HL-60 (cell line): ENCODE results near the gene OR14J1.

Experiments
- DNase-seq, 2 experiments: peaks; one replicate each; pipeline ENCODE4 v3.0.0-alpha.2; 2010 to 2020; ENCODE audit warnings: low read depth in 1 of 2, low spot score in 1 of 2
- H3K27ac ChIP-seq: fragments of 250-450 bp; sonication (Bioruptor Pico); replicated peaks from 2 replicates; pipeline ENCODE4 v1.5.1; 2020; ENCODE audit warnings: mild to moderate bottlenecking, moderate library complexity
- H3K27me3 ChIP-seq: fragments of 250-450 bp; sonication (Bioruptor Pico); 2 replicates; pipeline ENCODE4 v1.5.1; 2021; ENCODE audit warnings: mild to moderate bottlenecking, moderate library complexity; ENCODE audit not compliant: insufficient read depth, poor library complexity, severe bottlenecking
- H3K4me3 ChIP-seq: replicated peaks from 2 replicates; pipeline ENCODE4 v1.5.1; 2011; ENCODE audit warnings: mild to moderate bottlenecking, control low read depth, low read length; ENCODE audit not compliant: insufficient read depth
- CTCF ChIP-seq: IDR thresholded peaks from one replicate; pipeline ENCODE4 v1.5.1; 2011; ENCODE audit warnings: low read length, control low read depth, inconsistent platforms; ENCODE audit not compliant: insufficient read depth
- GABPA ChIP-seq: IDR thresholded peaks from 2 replicates; pipeline ENCODE4 v1.6.1; 2012; ENCODE audit warnings: low read depth
- POLR2AphosphoS5 ChIP-seq: IDR thresholded peaks from 2 replicates; pipeline ENCODE4 v1.6.1; 2012; ENCODE audit warnings: low read depth
- SPI1 ChIP-seq: IDR thresholded peaks from 2 replicates; pipeline ENCODE4 v1.6.1; 2012; ENCODE audit warnings: low read depth, mild to moderate bottlenecking, borderline replicate concordance
- TF ChIP-seq, protein P1 (sequence below): IDR thresholded peaks from 2 replicates; pipeline ENCODE4 v1.6.1; 2012; ENCODE audit warnings: low read depth; ENCODE audit not compliant: insufficient replicate concordance

OR14J1 gene

DNA sequence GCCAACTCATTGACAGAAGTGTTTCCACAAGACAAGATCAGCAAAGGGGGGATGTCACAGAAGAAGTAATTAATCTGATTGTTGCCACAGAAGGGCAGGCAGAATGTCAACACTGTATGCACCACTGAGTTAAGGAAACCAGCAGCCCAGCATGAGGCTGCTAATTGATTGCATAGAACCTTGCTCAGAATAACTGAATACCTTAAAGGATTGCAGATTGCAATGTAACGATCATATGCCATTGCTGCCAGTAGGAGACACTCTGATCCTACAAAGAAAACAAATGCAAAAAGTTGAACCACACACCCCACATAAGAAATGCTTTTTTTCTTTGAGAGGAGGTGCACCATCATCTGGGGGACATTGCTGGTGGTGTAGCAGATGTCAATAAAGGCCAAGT is 54.1 kb downstream of the OR14J1 start:
- Histone ChIP-seq H3K4me3 (no peak overlapping the region), H3K27me3 (no peaks in the 10 kb centered on the region)
- DNase-seq, result no peak

More for the DNA sequence above, 54.1 kb downstream of the OR14J1 start:
- no peak overlapping the region for H3K27ac ChIP-seq
- TF ChIP-seq SPI1 (no peak), CTCF (no peak), POLR2AphosphoS5 (no peak), GABPA (no peak)
- TF ChIP-seq, protein P1, sequence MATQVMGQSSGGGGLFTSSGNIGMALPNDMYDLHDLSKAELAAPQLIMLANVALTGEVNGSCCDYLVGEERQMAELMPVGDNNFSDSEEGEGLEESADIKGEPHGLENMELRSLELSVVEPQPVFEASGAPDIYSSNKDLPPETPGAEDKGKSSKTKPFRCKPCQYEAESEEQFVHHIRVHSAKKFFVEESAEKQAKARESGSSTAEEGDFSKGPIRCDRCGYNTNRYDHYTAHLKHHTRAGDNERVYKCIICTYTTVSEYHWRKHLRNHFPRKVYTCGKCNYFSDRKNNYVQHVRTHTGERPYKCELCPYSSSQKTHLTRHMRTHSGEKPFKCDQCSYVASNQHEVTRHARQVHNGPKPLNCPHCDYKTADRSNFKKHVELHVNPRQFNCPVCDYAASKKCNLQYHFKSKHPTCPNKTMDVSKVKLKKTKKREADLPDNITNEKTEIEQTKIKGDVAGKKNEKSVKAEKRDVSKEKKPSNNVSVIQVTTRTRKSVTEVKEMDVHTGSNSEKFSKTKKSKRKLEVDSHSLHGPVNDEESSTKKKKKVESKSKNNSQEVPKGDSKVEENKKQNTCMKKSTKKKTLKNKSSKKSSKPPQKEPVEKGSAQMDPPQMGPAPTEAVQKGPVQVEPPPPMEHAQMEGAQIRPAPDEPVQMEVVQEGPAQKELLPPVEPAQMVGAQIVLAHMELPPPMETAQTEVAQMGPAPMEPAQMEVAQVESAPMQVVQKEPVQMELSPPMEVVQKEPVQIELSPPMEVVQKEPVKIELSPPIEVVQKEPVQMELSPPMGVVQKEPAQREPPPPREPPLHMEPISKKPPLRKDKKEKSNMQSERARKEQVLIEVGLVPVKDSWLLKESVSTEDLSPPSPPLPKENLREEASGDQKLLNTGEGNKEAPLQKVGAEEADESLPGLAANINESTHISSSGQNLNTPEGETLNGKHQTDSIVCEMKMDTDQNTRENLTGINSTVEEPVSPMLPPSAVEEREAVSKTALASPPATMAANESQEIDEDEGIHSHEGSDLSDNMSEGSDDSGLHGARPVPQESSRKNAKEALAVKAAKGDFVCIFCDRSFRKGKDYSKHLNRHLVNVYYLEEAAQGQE, result no peak
